HG03045 (cell line): ENCODE data around the gene FBP2.
"Not testable (repeated sequence)": the region's sequence is repeated elsewhere in the genome, so short reads cannot be mapped to it uniquely, and the experiment has no call there.

Experiments used
- ATAC-seq: cut with Tn5 transposase; IDR thresholded peaks from one replicate; pipeline ENCODE4 v1.9.1; 2021; ENCODE audit warnings: mild to moderate bottlenecking, moderate library complexity; ENCODE audit not compliant: unreplicated experiment

FBP2 gene

GRCh38 chr9:94564279-94564678, 29.3 kb downstream of the FBP2 start:
- not testable (repeated sequence) for ATAC-seq

GRCh38 chr9:94563548-94563947, 30.1 kb downstream of the FBP2 start:
- no peak for ATAC-seq

- ATAC-seq, result no peak
Observed at GRCh38 chr9:94560237-94560636, 33.4 kb downstream of the FBP2 start.

DNA sequence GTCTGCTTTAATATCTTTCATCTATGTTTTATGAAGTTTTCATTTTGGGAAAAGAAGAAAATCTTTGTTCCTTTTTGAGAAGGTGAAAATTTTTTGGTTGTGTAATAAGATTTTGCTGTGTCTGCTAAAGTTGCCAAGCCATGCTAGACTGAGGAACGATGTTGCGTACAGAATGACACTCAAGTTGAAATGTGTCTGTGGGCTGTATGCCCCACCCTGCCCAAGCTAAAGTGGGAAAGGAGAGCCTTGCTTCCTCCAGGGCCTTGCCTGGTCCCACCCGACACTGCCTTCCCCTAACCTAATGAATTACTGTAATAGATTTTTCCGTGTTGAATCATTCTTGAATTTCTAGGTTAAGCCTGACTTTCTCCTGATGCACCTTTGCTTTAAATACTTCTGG, 36.2 kb downstream of the FBP2 start:
- ATAC-seq, result no peak

GRCh38 chr9:94554439-94555331, 38.9 kb downstream of the FBP2 start, which contains the start of gene PCAT7:
Gene PCAT7 (plus strand): TSS chr9:94555083.
- ATAC-seq, result no peak

GRCh38 chr9:94554078-94554438, 39.6 kb downstream of the FBP2 start:
- no peak for ATAC-seq

DNA sequence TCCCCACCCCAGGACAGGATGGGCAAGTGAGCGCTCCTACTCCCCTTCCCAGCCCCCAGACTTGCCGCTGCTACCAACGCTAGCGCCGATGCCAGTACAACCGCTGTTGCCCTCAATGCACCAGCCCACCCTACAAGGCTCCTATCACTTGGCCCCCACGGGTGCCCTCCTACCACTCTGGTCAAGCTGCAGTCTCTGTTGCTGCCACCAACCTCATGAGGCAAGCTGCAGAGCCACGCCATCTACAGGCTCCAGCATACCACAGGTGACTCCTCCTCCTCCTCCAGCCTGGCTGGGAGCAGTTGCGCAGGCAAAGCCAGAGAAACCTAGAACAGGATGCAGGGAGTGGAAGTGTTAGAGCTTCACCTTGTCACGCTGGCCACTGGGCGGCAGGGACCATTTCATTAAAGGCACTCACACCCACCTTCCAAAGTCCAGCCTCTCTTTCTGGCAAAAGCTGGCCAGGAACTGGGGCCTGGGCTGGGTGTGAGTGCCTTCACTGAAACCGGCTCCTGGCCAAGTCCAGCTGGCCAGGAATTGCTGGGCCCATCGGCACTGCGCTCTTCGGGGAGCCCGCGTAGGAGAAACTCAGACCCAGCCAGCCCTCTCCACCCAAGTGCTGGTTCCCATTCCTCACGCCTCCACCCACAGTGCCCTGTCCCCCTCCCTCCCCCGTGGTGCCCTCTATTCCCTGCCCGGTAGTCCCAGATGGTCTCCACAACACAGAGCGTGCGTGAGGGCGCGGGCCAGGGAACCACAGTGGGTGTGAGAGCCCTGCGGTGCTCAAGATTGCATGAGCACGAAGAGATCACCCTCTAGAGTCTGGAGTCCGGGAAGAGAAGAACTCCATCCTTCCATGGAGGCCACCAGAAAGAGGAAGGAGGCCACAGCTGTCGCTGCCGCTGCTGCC, 40.3 kb downstream of the FBP2 start:
- ATAC-seq, result no peak

GRCh38 chr9:94545940-94546339, 47.7 kb downstream of the FBP2 start:
- no peak for ATAC-seq

DNA sequence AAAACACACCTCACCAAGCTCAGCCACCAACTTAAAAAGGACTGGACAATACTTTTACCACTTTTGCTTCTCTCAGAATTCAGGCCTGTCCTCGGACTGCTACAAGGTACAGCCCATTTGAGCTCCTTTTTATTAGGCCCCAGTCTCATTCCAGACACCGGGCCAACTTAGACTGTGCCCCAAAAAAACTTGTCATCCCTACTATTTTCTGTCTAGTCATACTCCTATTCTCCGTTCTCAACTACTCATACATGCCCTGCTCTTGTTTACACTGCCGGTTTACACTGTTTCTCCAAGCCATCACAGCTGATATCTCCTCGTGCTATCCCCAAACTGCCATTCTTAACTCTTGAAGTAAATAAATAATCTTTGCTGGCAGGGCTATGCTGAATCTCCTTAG, 49.3 kb downstream of the FBP2 start:
- not testable (repeated sequence) for ATAC-seq

GRCh38 chr9:94538908-94539307, 54.7 kb downstream of the FBP2 start:
- ATAC-seq, result no peak

GRCh38 chr9:94534901-94535300, 58.7 kb downstream of the FBP2 start:
- ATAC-seq, result no peak

DNA sequence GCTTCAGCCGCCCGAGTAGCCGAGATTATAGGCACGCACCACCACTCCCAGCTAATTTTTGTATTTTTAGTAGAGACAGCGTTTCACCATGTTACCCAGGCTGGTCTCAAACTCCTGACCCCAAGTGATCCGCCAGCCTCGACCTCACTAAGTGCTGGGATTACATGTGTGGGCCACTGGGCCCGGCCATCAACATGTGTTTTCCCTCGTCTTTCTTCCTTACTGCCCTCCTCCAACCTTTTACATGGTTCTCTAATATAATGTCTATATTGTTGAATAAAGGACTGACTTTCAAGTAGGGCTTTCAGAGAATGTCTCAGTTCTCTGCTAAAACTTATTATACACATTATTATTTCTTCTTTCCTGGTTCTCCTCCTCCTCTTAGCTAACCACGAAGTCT, 60.0 kb downstream of the FBP2 start:
- no peak for ATAC-seq

- no peak for ATAC-seq
Observed at GRCh38 chr9:94533155-94533554, 60.5 kb downstream of the FBP2 start.

GRCh38 chr9:94528886-94529285, 64.7 kb downstream of the FBP2 start:
- no peak for ATAC-seq

GRCh38 chr9:94526951-94527350, 66.7 kb downstream of the FBP2 start:
- no peak for ATAC-seq

- ATAC-seq, result no peak
Observed at GRCh38 chr9:94526271-94526670, 67.4 kb downstream of the FBP2 start.

DNA sequence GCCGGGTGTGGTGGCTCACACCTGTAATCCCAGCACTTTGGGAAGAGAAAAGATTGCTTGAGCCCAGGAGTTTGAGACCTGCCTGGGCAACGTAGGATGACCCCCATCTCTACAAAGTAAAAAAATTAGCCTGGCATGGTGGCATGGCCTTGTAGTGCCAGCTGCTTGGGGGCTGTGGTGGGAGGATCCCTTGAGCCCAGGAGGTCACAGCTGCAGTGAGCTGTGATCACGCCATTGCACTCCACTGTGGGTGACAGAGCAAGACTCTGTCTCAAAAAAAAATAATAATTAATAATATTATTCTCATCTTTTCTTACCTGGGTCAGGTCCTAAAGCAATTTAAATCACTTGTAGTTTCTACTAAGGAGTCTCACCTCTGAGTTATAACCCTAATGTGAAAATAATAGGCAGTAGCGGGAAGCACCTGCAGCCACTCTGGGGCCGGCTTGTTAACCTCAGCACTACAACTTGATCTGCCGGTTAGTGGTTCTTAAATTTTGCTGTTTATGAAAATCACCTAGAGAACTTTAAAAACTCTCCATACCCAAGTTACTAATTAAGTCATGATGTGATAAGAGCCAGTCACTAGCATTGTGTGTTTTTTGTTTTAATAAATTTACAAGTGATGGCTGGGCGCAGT, 68.1 kb downstream of the FBP2 start:
- ATAC-seq, result no peak

GRCh38 chr9:94517254-94517653, 76.4 kb downstream of the FBP2 start:
- ATAC-seq, result no peak

DNA sequence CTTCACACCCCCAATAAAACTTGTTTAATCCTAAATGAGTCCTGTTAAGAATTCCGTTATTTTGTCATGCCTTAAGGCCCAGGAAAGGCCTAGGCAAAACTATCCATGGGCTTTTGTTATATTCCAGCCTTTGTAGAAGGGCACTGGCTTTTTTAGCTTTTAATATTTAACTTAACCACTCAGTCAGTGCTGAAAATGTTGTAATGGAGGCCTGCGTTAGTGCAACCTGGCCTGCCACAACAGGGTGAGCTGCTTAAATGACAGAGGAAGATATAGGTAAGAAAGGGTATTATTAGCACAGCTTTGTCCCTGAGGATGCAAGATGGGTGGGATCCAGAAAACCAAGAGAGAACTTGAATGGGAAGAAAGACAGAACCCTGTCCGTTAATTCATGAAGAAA, 78.9 kb downstream of the FBP2 start:
- no peak for ATAC-seq

DNA sequence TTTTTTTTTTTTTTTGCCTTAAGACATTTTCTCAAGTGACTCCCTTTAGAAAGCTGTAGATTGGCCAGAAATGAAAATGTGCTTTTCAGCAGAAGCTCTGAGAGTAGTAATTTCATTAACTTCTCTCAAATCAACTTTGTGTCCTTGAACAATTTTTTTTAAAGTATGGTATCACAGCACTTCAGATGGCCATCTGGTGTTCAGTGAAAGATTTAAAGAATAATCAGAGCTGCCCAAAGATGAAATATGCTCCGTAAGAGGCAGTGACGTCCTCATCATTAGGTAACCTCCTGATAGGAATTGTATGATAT, 81.7 kb downstream of the FBP2 start:
- no peak for ATAC-seq

DNA sequence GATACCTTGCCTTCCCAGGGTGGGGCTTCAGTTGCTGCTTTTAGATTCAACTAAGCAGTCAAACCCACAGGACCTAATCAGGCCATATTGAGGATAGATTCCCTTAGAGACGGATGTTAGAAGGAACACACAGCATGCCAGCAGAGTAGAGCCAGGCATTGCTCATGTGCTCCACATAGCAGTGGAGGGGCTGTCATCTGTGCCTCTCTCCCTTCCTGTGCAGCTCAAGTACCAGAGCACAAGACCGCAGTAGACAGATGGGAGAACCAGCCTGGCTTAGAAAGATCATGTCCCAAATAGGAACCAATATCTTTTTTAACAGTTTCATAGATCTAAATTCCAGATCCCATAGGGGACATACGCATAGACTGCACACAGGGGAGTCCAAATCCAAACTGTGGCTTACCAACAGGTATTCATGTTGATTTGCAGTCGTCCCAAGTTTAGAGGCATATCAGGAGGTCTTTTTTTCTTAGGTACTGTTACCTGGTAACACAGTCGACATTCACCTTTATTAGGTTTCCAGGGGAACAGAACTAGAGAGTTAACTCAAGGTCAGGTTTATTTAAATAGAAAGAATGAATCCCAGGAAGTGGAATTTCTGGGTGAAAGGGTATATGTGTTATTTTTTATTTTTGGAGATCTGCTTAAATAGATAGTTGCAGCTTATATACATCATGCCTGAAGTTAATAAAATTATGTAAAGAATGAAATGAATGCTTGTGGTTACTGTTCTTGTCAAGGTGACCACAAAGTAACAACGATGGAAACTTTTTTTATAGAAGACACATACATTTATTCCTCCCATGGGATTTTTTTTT, 82.3 kb downstream of the FBP2 start:
- ATAC-seq, result no peak
